HCT116 (cell line): Measurements from ENCODE around the gene TCP1. TPM values are rescaled to one million over a fixed set of nuclear protein-coding genes. Genes with fewer than 3 reads are reported as not detected.

Experiments
- ATAC-seq: fragments of 200-7000 bp; cut with Tn5 transposase; 2 replicates; pipeline ENCODE4 v1.9.1; 2020; ENCODE audit warnings: mild to moderate bottlenecking, moderate library complexity
- BruUV-seq: library from RNA; stranded (reverse); fragments of 400-500 nt; replicated peaks from 2 replicates; lab custom pipeline; 2021; lab: Mats Ljungman, UMichigan
- CTCF ChIA-PET: fragments of 300-600 bp; sonication (Branson Sonifier 250); formaldehyde crosslinking; loops from one replicate; lab custom pipeline; 2021; ENCODE audit warnings: antibody characterized with exemption; lab: Charles Lee
- POLR2A ChIA-PET: fragments of 300-600, 350-600 bp; sonication (Branson Sonifier 250); formaldehyde crosslinking; loops from one replicate; lab custom pipeline; 2021; ENCODE audit warnings: antibody characterized with exemption; lab: Charles Lee
- RAD21 ChIA-PET, 2 experiments: fragments of 300-600 bp; sonication (Branson Sonifier 250); formaldehyde crosslinking; loops; one replicate each; lab custom pipeline; 2023; ENCODE audit warnings: low total read pairs in 2 of 2; ENCODE audit not compliant: uncharacterized antibody in 2 of 2, unreplicated experiment in 2 of 2, low non-redundant PET in 1 of 2; lab: Charles Lee
- DNase-seq: peaks from one replicate; pipeline ENCODE4 v3.0.0-alpha.2; 2010; ENCODE audit warnings: low read depth, low spot score
- H2AFZ ChIP-seq: fragments of 200-600 bp; shearing (Covaris generic), sonication (generic); 2 replicates; pipeline ENCODE4 v1.6.1; 2017; ENCODE audit warnings: low read depth, mixed run types, mixed read lengths, antibody characterized with exemption, low read length; ENCODE audit not compliant: poor library complexity, severe bottlenecking
- H3K27ac ChIP-seq: 2 replicates; pipeline ENCODE4 v1.5.1; 2012; ENCODE audit warnings: low read depth, low read length
- H3K27me3 ChIP-seq: fragments of 200-600 bp; sonication (generic); 2 replicates; pipeline ENCODE4 v1.6.1; 2016; ENCODE audit warnings: mixed run types, low read length, mixed read lengths; ENCODE audit not compliant: insufficient read depth
- H3K36me3 ChIP-seq, 2 experiments: fragments of 200-500 bp in 1 of 2; fragments of 200-600 bp in 1 of 2; sonication (Bioruptor generic) in 1 of 2; sonication (generic) in 1 of 2; 2 replicates each; pipeline versions ENCODE4 v1.5.1 to v1.6.1; 2014 to 2016; ENCODE audit warnings: low read length in 2 of 2, inconsistent platforms in 1 of 2, mixed read lengths in 1 of 2, mixed run types in 1 of 2; ENCODE audit not compliant: insufficient read depth in 2 of 2, control insufficient read depth in 1 of 2
- H3K4me1 ChIP-seq, 2 experiments: fragments of 200-600 bp in 1 of 2; sonication (generic) in 1 of 2; 2 replicates each; pipeline versions ENCODE4 v1.5.1 to v1.6.1; 2012 to 2017; ENCODE audit warnings: low read length in 2 of 2, inconsistent platforms in 1 of 2, mild to moderate bottlenecking in 1 of 2, mixed read lengths in 1 of 2, mixed run types in 1 of 2, moderate library complexity in 1 of 2; ENCODE audit not compliant: insufficient read depth in 2 of 2, control insufficient read depth in 1 of 2
- H3K4me2 ChIP-seq: fragments of 200-600 bp; sonication (generic); 2 replicates; pipeline ENCODE4 v1.6.1; 2017; ENCODE audit warnings: mixed run types, low read length, mixed read lengths
- H3K4me3 ChIP-seq, 2 experiments: fragments of 200-600 bp in 1 of 2; sonication (generic) in 1 of 2; replicated peaks in 1 of 2; 2 replicates each; pipeline ENCODE4 v1.5.1; 2011 to 2016; ENCODE audit warnings: low read length in 2 of 2, control low read depth in 1 of 2, low read depth in 1 of 2, mild to moderate bottlenecking in 1 of 2, mixed read lengths in 1 of 2, mixed run types in 1 of 2
- H3K79me2 ChIP-seq: fragments of 200-600 bp; sonication (generic); 2 replicates; pipeline ENCODE4 v1.6.1; 2017; ENCODE audit warnings: mild to moderate bottlenecking, mixed run types, low read length, moderate library complexity, mixed read lengths; ENCODE audit not compliant: insufficient read depth
- H3K9ac ChIP-seq: fragments of 200-600 bp; sonication (generic); 2 replicates; pipeline ENCODE4 v1.6.1; 2016; ENCODE audit warnings: low read length, mixed read lengths
- H3K9me2 ChIP-seq: fragments of 200-600 bp; sonication (generic), shearing (Covaris generic); 2 replicates; pipeline ENCODE4 v1.6.1; 2017; ENCODE audit warnings: mixed run types, mild to moderate bottlenecking, moderate library complexity; ENCODE audit not compliant: insufficient read depth
- H3K9me3 ChIP-seq, 2 experiments: fragments of 200-500 bp in 1 of 2; fragments of 200-600 bp in 1 of 2; sonication (Bioruptor generic) in 1 of 2; sonication (generic) in 1 of 2; 2 replicates each; pipeline ENCODE4 v1.6.1; 2014 to 2017; ENCODE audit warnings: low read length in 2 of 2, mixed read lengths in 2 of 2, inconsistent platforms in 1 of 2, low read depth in 1 of 2, mild to moderate bottlenecking in 1 of 2, mixed run types in 1 of 2, moderate library complexity in 1 of 2; ENCODE audit not compliant: control insufficient read depth in 1 of 2, insufficient read depth in 1 of 2
- H4K20me1 ChIP-seq: fragments of 200-600 bp; sonication (generic), shearing (Covaris generic); 2 replicates; pipeline ENCODE4 v1.6.1; 2017; ENCODE audit warnings: mixed run types, mild to moderate bottlenecking, moderate library complexity; ENCODE audit not compliant: insufficient read depth
- ELF1 ChIP-seq: IDR thresholded peaks from 2 replicates; pipeline ENCODE4 v1.6.1; 2012; ENCODE audit warnings: low read depth, borderline replicate concordance
- RAD21 ChIP-seq: IDR thresholded peaks from 2 replicates; pipeline ENCODE4 v1.6.1; 2012; ENCODE audit warnings: low read depth, mild to moderate bottlenecking
- TCF7L2 ChIP-seq: IDR thresholded peaks from 2 replicates; pipeline ENCODE4 v1.7.0; 2011; ENCODE audit warnings: borderline replicate concordance, inconsistent platforms; ENCODE audit not compliant: insufficient read depth, insufficient read length; ENCODE audit errors: extremely low read depth
- YY1 ChIP-seq: IDR thresholded peaks from 2 replicates; pipeline ENCODE4 v1.6.1; 2011; ENCODE audit warnings: low read length, low read depth, moderate library complexity, mild to moderate bottlenecking; ENCODE audit not compliant: insufficient replicate concordance; ENCODE audit errors: extremely low read depth
- intact Hi-C: fragments of 100-400 bp; cut with micrococcal nuclease; formaldehyde crosslinking; loops from 2 replicates; pipeline ENCODE4 v1.10.0; 2022
- total RNA-seq: library from RNA; stranded (reverse); gene quantifications from one replicate; pipeline ENCODE4 v1.2.1, GENCODE V29; 2021; ENCODE audit not compliant: unreplicated experiment
- TF ChIP-seq, protein P1 (sequence below): IDR thresholded peaks from 2 replicates; pipeline ENCODE4 v1.6.1; 2012
- TF ChIP-seq, protein P2 (sequence below): IDR thresholded peaks from 2 replicates; pipeline ENCODE4 v1.6.1; 2011; ENCODE audit warnings: mild to moderate bottlenecking, low read length, moderate library complexity; ENCODE audit not compliant: insufficient replicate concordance; ENCODE audit errors: extremely low read depth
- TF ChIP-seq, protein P3 (sequence below), 3 experiments: fragments of 200-600 bp in 1 of 3; sonication (generic) in 1 of 3; IDR thresholded peaks in 2 of 3; conservative IDR thresholded peaks in 1 of 3; 2 replicates each; pipeline ENCODE4 v1.5.1; 2012 to 2017; ENCODE audit warnings: low read depth in 2 of 3, low read length in 2 of 3, antibody characterized with exemption in 1 of 3, borderline replicate concordance in 1 of 3, control low read depth in 1 of 3, mild to moderate bottlenecking in 1 of 3, mixed read lengths in 1 of 3, mixed run types in 1 of 3, moderate library complexity in 1 of 3; ENCODE audit not compliant: insufficient read depth in 1 of 3
- TF ChIP-seq, protein P4 (sequence below): IDR thresholded peaks from 2 replicates; pipeline ENCODE4 v1.6.1; 2012; ENCODE audit warnings: low read depth

The TCP1 gene
- total RNA-seq, 1 experiment from 2014 or later, result 447 TPM

DNA sequence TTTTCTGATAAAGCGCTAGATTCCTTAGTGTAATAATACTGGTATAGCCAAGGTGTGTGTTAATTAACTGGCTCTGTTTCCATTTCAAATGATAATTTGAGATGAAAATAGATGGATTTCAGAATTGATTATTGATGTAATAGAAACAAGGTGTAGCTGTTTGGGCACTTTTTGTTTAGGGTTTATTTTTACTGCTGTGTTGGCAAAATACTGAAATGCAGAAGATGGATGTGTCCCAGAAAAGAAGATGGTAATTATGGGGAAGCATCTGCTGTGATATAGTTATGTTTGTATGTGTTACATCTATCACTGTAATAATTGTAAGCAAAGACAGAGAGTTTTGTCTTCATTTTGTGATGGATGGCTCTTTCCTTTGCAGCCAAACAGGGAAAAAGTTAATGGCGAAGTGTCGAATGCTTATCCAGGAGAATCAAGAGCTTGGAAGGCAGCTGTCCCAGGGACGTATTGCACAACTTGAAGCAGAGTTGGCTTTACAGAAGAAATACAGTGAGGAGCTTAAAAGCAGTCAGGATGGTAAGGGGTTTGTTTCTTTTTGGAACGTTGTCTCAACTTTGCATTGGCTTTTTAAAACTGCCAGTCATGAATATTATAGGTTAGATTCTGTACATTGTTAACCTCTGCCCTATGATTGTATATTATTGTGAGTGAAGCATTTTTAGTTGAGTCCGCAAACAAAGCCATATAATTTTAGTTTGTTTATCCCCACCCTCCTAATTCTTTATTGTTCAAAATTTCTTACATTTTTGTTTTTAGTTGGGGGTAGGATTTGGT lies 36.1 kb downstream of the TCP1 start:
- ATAC-seq (no peak), DNase-seq (no peak)
- TF ChIP-seq ELF1 (no peak), YY1 (no peak), RAD21 (no peak), TCF7L2 (no peak)
- TF ChIP-seq, protein P1, sequence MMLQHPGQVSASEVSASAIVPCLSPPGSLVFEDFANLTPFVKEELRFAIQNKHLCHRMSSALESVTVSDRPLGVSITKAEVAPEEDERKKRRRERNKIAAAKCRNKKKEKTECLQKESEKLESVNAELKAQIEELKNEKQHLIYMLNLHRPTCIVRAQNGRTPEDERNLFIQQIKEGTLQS, result no peak
- TF ChIP-seq, protein P2, sequence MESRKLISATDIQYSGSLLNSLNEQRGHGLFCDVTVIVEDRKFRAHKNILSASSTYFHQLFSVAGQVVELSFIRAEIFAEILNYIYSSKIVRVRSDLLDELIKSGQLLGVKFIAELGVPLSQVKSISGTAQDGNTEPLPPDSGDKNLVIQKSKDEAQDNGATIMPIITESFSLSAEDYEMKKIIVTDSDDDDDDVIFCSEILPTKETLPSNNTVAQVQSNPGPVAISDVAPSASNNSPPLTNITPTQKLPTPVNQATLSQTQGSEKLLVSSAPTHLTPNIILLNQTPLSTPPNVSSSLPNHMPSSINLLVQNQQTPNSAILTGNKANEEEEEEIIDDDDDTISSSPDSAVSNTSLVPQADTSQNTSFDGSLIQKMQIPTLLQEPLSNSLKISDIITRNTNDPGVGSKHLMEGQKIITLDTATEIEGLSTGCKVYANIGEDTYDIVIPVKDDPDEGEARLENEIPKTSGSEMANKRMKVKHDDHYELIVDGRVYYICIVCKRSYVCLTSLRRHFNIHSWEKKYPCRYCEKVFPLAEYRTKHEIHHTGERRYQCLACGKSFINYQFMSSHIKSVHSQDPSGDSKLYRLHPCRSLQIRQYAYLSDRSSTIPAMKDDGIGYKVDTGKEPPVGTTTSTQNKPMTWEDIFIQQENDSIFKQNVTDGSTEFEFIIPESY, result no peak
- TF ChIP-seq, protein P3, sequence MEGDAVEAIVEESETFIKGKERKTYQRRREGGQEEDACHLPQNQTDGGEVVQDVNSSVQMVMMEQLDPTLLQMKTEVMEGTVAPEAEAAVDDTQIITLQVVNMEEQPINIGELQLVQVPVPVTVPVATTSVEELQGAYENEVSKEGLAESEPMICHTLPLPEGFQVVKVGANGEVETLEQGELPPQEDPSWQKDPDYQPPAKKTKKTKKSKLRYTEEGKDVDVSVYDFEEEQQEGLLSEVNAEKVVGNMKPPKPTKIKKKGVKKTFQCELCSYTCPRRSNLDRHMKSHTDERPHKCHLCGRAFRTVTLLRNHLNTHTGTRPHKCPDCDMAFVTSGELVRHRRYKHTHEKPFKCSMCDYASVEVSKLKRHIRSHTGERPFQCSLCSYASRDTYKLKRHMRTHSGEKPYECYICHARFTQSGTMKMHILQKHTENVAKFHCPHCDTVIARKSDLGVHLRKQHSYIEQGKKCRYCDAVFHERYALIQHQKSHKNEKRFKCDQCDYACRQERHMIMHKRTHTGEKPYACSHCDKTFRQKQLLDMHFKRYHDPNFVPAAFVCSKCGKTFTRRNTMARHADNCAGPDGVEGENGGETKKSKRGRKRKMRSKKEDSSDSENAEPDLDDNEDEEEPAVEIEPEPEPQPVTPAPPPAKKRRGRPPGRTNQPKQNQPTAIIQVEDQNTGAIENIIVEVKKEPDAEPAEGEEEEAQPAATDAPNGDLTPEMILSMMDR (IDR thresholded peaks at IDR 0.05 in 2 of 3, conservative IDR thresholded peaks at IDR 0.05 in 1 of 3; ENCODE audit: borderline replicate concordance in 1 of 3, insufficient read depth in 1 of 3, low read depth in 2 of 3, low read length in 2 of 3), result no peak
- TF ChIP-seq, protein P4, sequence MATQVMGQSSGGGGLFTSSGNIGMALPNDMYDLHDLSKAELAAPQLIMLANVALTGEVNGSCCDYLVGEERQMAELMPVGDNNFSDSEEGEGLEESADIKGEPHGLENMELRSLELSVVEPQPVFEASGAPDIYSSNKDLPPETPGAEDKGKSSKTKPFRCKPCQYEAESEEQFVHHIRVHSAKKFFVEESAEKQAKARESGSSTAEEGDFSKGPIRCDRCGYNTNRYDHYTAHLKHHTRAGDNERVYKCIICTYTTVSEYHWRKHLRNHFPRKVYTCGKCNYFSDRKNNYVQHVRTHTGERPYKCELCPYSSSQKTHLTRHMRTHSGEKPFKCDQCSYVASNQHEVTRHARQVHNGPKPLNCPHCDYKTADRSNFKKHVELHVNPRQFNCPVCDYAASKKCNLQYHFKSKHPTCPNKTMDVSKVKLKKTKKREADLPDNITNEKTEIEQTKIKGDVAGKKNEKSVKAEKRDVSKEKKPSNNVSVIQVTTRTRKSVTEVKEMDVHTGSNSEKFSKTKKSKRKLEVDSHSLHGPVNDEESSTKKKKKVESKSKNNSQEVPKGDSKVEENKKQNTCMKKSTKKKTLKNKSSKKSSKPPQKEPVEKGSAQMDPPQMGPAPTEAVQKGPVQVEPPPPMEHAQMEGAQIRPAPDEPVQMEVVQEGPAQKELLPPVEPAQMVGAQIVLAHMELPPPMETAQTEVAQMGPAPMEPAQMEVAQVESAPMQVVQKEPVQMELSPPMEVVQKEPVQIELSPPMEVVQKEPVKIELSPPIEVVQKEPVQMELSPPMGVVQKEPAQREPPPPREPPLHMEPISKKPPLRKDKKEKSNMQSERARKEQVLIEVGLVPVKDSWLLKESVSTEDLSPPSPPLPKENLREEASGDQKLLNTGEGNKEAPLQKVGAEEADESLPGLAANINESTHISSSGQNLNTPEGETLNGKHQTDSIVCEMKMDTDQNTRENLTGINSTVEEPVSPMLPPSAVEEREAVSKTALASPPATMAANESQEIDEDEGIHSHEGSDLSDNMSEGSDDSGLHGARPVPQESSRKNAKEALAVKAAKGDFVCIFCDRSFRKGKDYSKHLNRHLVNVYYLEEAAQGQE, result no peak
- peaks cover 0 to 8% of the 10 kb centered on the region in 2 experiments; a peak in 2 of 4 replicates for H3K4me1 ChIP-seq
- no peak overlapping the region for H3K4me2 ChIP-seq
- ChIA-PET POLR2A (no interaction called here), RAD21 (no interaction called here), CTCF (no interaction called here)
- H3K4me3 ChIP-seq, result no peak overlapping the region
- H3K9ac ChIP-seq, result no peak overlapping the region
- H3K79me2 ChIP-seq, result peaks cover 67% of the 10 kb centered on the region
- no peaks in the 10 kb centered on the region for H3K9me2 ChIP-seq
- peaks cover 40 to 67% of the 10 kb centered on the region in 2 experiments for H3K36me3 ChIP-seq
- no peaks in the 10 kb centered on the region for H3K27me3 ChIP-seq
- H3K27ac ChIP-seq, result no peak overlapping the region
- H2AFZ ChIP-seq, result no peak overlapping the region
- intact Hi-C loops, result no loop called here
- H3K9me3 ChIP-seq, result no peaks in the 10 kb centered on the region
- peaks cover 2% of the 10 kb centered on the region; the same call in 1 of the 2 replicates for H4K20me1 ChIP-seq
- BruUV-seq, result no TSS peak
